NK-92 (cell line): Measurements from ENCODE around the gene ERICH2.
"Not testable (repeated sequence)": the region's sequence is repeated elsewhere in the genome, so short reads cannot be mapped to it uniquely, and the experiment has no call there.

ENCODE experiments used
- DNase-seq: peaks from one replicate; lab custom pipeline; 2025; ENCODE audit not compliant: unreplicated experiment; lab: John Stamatoyannopoulos, UW

The ERICH2 gene, protein sequence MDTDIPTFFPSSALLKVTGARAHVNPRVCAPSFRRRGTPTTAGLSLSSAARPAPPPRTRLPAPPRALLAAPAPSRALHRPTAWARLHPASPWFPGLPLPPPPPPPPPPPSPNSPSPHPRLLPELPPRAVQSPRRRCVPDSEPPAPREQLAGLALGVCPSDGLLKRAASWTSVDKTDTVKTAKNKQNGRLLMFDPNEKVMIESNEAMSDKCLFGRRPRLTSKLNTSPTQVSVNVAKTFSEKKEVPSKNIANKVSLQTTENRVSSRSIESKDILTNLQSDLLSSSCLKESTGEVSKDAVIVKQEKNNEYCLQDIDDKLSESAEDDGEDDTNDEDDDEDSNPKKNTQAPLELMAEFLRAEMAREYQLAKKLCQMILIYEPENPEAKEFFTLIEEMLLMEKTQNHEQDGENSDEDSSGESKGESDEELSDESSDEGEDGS

GRCh38 chr2:170770008-170770605 is at the start of gene ERICH2:
Gene ERICH2 (plus strand): TSS chr2:170770378. CDS start chr2:170770682, 304 bp downstream.
- DNase-seq: no peak

DNA sequence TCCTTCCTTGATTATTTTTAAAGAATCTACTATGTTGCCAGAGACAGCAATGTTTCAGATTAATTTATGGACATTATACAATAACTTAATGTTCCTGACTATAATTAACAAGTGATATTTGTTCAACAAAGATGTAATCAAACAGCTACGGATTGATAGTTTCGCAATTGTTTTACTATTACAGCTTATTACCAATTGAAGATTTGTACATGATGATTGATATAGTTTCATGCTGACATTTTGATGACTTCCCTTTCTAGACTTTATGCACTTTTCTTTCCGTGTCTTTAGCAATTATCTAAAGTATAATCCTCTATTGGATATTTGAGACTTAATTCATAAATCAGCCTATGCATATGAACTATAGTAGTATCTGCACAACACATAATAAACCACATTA is 48.5 kb upstream of the ERICH2 start:
- no peak for DNase-seq

DNA sequence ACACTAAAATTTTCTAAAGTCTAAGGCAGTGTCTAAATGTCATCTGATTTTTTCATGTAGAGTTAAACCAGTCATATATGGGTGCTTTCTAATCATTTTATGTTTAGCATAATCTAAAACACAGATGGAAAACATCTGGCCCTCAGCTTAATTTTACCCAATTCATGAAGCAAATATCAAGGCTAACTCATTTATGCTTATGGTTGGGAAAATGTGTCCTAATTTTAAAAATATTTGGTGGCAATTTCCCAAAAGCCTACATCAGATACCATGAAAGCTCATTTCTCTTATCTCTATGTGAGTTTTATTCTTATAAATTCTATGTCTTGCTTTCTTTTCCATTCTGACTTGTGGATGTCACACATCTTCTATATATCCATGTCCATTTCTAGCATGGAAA is 47.9 kb upstream of the ERICH2 start:
- DNase-seq: no peak

- DNase-seq: no peak
Measured at GRCh38 chr2:170723446-170723958, 46.7 kb upstream of the ERICH2 start.

DNA sequence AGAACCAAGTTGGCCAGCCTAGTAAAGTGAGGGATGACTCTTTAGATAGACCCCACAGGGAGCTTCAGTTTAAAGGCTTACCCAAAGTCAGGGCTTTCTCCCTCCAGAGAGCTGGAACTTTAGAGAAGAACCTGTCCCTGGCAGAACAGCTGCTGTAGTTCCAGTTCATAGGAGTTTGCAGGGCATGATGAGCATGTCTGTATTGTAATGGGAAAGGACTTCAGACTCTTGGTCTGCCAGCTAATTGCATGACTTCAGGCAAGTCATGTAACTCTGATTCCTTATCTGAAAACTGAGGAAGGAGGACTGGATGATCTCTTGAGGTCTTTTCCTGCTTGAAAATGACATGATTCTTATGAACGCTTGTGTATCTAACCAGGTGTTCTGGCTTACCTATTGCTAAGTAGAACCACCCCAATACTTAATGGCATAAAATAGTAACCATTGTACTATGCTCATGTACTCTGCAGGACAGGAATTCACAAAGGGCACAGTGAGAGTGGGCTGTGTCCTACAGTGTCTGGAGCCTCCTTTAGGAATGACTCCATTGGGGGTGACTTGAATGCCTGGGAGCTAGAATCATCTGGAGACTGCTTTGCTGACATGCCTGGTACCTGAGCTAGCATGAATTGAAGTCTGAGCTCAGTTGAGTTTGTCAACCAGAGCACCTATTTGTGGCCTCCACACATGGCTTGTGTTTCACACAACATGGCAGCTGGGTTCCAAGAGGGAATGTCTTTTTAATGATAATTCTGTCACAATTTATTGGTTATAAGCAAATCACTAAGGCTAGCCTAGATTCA is 36.2 kb upstream of the ERICH2 start:
- no peak for DNase-seq

- not testable (repeated sequence) for DNase-seq
Measured at GRCh38 chr2:170734601-170735000, 35.6 kb upstream of the ERICH2 start.

DNA sequence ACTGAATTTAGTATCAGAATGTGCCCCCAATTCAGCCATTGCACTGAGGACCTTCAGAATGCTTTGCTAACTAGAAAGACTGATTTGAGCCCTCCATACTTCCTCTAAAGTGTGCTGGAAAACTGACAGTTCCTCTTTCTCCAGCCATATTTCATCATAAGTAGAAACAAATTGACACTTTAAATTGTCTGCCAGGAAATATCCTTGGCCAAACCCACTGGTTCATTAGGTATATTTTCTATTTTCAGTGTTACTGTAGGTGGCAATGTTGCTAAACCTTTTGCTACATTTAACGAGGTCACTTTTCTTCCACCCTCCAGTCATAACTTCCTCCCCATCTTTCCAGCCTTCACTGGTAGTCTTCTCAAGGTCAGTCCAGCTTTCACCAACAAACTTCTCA is 33.5 kb upstream of the ERICH2 start:
- DNase-seq: no peak

GRCh38 chr2:170737406-170737805 is 32.8 kb upstream of the ERICH2 start:
- DNase-seq: no peak

DNA sequence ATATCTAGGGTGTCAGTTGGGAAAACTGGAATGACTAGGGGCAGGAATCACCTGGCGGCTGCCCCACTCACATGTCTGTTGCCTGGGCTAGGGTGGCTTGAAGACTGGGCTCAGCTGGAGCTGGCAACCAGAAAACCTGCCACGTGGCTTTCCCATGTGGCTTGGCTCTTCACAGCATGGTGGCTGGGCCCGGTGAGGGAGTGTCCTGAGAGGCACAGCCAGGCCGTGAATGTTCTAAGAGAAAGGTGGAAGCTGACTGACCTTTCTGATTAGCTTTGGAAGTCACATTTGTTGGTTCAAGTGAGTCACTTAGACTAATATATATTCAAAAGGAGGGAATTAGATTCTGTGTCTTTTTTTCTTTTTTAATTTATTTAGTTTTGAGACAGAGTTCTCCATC is 32.4 kb upstream of the ERICH2 start:
- DNase-seq: no peak

GRCh38 chr2:170739048-170739447 is 31.1 kb upstream of the ERICH2 start:
- DNase-seq: no peak

DNA sequence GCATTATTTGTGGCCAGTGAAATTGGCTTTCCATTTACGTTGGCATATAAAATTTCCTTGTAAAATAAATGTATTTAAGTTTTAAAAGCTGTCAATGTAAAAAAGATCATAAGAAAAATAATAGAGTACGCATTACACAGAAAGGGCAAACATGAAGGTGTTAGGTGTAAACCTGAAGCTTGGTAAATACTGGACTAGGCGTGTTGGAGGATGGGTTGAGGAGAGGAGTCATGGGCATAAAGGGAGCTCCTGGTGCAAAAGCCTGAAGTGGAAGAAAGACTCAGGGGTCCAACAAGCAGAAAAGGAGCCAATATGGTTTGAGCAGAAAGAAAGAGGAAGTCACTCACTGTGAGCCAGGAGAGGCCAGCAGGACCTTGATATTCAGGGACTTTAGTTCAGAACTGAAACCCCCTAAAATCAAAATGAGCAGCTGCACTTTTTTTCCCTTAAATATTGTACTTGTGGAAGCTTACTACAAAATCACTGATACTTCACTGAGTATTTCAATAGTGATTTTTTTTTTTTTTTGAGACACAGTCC is 30.6 kb upstream of the ERICH2 start:
- no peak for DNase-seq

DNA sequence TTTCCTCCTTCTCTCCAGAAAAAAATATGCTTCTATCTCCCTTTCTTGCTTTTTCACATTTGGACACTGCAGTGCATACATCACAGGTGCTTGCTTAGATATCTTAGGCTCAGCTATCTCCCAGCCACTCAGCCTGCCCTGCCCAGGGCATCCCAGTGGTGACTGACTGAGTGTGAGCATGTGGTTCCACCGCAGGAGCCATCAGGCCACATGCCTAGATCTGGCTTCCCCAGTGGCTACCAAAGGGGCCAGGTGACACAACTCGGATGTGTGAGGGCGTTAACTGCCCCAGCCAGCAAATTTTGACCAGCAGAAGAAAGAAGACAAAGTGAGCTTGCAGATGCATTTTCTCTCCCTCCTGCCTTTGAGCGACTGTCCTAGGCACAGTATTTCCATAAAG is 29.5 kb upstream of the ERICH2 start:
- DNase-seq: no peak

- DNase-seq: no peak
Measured at GRCh38 chr2:170742000-170742399, 28.2 kb upstream of the ERICH2 start.

DNA sequence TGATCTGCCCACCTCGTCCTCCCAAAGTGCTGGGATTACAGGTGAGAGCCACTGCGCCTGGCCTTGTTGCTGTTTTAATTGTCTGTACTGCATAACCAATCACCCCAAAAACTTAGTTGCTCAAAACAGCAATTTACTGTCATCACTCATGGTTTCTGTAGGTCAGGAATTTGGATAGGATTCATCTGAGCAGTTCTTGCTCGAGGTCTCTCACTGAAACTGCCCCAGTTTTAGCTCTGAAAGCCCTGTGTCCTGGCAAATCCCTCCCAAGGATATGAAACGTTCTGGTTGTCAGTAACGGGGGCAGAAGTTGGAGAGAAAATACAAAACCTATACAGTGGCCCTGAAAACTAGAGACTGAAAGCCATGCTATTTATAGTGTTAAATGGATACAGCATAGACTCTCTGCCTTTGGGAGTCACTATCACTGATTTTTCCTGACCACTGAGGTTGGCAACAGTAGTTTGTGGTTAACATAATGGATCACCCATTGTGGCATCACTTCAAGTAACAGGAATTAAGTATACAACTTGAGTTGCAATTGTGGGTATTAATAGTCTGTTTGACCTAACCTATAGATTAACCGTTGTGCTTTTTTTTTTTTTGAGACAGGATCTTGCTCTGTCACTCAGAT is 27.2 kb upstream of the ERICH2 start:
- no peak for DNase-seq

- DNase-seq: no peak
Measured at GRCh38 chr2:170743530-170744239, 26.5 kb upstream of the ERICH2 start.

GRCh38 chr2:170744248-170745002 is 25.8 kb upstream of the ERICH2 start:
- no peak for DNase-seq

- no peak for DNase-seq
Measured at GRCh38 chr2:170745305-170745704, 24.9 kb upstream of the ERICH2 start.

DNA sequence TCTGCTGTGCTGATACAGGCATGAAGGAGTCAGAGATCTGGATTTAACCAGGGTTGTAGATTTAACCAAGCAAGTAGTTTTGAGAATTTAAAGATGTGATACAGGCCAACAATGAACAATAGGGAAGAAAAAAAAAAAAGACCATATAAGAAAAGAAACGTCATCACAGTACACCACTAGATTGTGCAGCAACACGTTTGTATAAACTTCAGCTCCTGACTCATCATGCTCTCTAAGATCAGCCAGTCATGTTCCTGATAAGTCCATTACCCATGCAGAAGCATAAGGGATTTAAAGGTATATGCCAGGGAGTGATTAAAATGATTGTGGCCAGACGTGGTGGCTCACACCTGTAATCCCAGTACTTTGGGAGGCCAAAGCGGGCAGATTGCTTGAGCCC is 22.3 kb upstream of the ERICH2 start:
- no peak for DNase-seq

DNA sequence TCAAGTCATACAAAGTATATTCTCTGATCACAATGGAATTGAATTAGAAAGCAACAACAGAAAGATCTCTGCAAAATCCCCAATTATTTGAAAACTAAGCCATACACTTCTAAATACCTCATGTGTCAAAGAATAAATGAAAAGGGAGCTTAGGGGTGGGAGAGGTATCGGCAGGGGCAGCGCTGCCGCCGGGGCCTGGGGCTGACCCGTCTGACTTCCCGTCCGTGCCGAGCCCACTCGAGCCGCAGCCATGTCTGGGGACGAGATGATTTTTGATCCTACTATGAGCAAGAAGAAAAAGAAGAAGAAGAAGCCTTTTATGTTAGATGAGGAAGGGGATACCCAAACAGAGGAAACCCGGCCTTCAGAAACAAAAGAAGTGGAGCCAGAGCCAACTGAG is 18.6 kb upstream of the ERICH2 start:
- not testable (repeated sequence) for DNase-seq
